Activated CD4-positive, alpha-beta memory T cell treated with anti-CD3 and anti-CD28 coated beads for 36 hours (primary cell): ENCODE measurements around the gene STK40. TPM values are rescaled to one million over a fixed set of nuclear protein-coding genes. Genes with fewer than 3 reads are reported as not detected.

Experiments used
- CTCF ChIA-PET: fragments of 350-600 bp; sonication (Branson Sonifier 250); formaldehyde crosslinking; loops from one replicate; lab custom pipeline; 2021; ENCODE audit warnings: antibody characterized with exemption, inconsistent platforms; lab: Charles Lee
- POLR2A ChIA-PET: fragments of 350-600 bp; sonication (Branson Sonifier 250); formaldehyde crosslinking; loops from one replicate; lab custom pipeline; 2021; ENCODE audit warnings: antibody characterized with exemption; lab: Charles Lee
- DNase-seq: peaks from one replicate; pipeline ENCODE4 v3.0.0-alpha.2; 2020
- H3K27ac Mint-ChIP-seq: one replicate; pipeline ENCODE4 v1.8.0; 2021; ENCODE audit warnings: mixed read lengths
- H3K27me3 Mint-ChIP-seq: one replicate; pipeline ENCODE4 v1.8.0; 2021; ENCODE audit warnings: mixed read lengths
- H3K36me3 Mint-ChIP-seq: one replicate; pipeline ENCODE4 v1.8.0; 2021; ENCODE audit warnings: mixed read lengths
- H3K4me1 Mint-ChIP-seq: one replicate; pipeline ENCODE4 v1.8.0; 2021; ENCODE audit warnings: low read depth, mixed read lengths
- H3K4me3 Mint-ChIP-seq: one replicate; pipeline ENCODE4 v1.8.0; 2021; ENCODE audit warnings: mild to moderate bottlenecking, mixed read lengths
- H3K9me3 Mint-ChIP-seq: one replicate; pipeline ENCODE4 v1.8.0; 2021; ENCODE audit warnings: mixed read lengths
- intact Hi-C: fragments of 100-400 bp; cut with micrococcal nuclease; formaldehyde crosslinking; loops from one replicate; pipeline ENCODE4 v1.15.1; 2023
- total RNA-seq, 2 experiments: library from RNA; stranded (reverse); gene quantifications; one replicate each; pipeline ENCODE4 v1.2.3, GENCODE V29; 2021

STK40 gene, protein sequence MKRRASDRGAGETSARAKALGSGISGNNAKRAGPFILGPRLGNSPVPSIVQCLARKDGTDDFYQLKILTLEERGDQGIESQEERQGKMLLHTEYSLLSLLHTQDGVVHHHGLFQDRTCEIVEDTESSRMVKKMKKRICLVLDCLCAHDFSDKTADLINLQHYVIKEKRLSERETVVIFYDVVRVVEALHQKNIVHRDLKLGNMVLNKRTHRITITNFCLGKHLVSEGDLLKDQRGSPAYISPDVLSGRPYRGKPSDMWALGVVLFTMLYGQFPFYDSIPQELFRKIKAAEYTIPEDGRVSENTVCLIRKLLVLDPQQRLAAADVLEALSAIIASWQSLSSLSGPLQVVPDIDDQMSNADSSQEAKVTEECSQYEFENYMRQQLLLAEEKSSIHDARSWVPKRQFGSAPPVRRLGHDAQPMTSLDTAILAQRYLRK
- total RNA-seq, result 10 to 100 TPM; 57.3 to 57.4 TPM

DNA sequence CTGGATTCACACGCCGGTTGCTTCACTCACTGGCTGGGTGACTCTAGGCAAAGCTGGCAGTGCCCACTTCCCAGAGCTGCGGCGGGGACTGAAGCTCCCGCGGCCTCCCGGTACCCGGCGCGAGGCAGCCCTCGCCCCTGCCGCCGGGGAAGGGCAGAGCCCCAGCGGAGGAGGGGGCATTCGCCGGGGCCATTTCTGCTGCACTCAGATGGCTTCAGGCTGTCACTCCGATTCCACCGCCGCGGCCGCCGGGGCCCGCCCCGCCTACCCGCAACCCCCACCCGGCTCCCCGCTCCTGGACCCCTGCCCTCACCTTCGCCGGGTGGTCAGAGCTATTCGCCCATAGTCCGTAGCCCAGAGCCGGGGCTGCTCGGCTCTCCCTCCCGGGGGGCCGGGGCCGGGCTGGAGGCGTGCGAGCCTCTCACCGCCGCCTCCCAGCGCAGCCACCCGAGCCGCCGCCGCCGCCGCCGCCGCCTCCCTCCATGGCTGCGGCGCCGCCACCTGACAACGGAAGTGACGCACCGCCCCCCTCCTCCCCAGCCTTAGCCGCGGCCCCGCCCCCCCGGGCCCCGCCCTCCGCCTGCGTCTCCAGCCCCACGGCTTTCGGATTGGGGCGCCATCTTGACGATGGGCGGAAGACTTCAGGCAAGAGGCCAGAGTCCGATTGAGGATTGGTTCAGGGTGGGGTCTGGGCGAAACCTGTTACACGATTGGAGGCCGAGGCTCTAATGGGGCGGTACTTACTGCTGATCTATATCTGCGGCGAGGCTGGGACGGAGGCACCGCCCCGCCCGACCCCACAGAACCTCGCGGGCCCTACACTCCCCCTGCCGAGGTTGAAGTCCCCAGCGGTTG, at the start of gene STK40:
TSS of gene STK40 (minus strand) at position 515 of the 855 bp plus-strand sequence. CDS start 24,592 bp downstream, outside the sequence.
- Mint-ChIP-seq H3K9me3 (no peaks in the 10 kb centered on the region), H3K27ac (peak within 1 kb of the TSS; percentile 100), H3K4me1 (peaks cover 56% of the 10 kb centered on the region), H3K36me3 (peaks cover 8% of the 10 kb centered on the region), H3K27me3 (no peaks in the 10 kb centered on the region), H3K4me3 (peak within 1 kb of the TSS; percentile 93)
- CTCF ChIA-PET, result interaction anchor here (0.5 to 6.8 kb wide), 12 partner anchors 9 to 236 kb away, joined by 3 to 66 read pairs (median 4); partner anchors contain the start of gene LSM10
- peak; percentile 99 for DNase-seq
- intact Hi-C loops, result loop anchor here (1.0 to 5.0 kb wide), 9 partner anchors 12 to 1092 kb away; partner anchors contain the start of genes LSM10, THRAP3 and TRAPPC3
- POLR2A ChIA-PET, result interaction anchor here (0.8 to 3.3 kb wide), 21 partner anchors 8 to 236 kb away, joined by 3 to 84 read pairs (median 5); partner anchors contain the start of genes LSM10, OSCP1, SH3D21 and TRAPPC3

DNA sequence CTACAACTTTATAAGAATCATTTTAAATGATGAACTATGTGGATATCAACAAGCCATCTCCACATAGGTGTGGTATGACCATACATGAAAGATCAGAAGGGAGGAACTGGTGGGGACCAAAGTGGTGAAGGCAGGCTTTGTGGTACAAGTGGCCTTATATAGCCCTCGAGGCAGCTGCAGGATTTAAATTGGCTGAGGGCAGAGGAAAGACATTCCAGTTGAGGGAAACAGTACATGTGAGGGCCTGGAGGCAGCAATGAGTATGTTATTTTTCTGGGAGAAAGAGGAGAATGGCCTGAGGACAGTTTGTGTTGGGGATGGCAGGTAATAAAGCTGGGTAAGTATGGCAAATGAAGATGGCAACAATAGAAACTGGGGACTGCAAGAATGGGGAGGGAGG, 47.4 kb upstream of the STK40 start:
- H3K27ac Mint-ChIP-seq, result no peak overlapping the region
- no peaks in the 10 kb centered on the region for H3K27me3 Mint-ChIP-seq
- no peaks in the 10 kb centered on the region for H3K4me1 Mint-ChIP-seq
- ChIA-PET POLR2A (no interaction called here), CTCF (no interaction called here)
- no peaks in the 10 kb centered on the region for H3K9me3 Mint-ChIP-seq
- H3K4me3 Mint-ChIP-seq, result no peak overlapping the region
- H3K36me3 Mint-ChIP-seq, result no peaks in the 10 kb centered on the region
- intact Hi-C loops, result no loop called here
- no peak for DNase-seq

DNA sequence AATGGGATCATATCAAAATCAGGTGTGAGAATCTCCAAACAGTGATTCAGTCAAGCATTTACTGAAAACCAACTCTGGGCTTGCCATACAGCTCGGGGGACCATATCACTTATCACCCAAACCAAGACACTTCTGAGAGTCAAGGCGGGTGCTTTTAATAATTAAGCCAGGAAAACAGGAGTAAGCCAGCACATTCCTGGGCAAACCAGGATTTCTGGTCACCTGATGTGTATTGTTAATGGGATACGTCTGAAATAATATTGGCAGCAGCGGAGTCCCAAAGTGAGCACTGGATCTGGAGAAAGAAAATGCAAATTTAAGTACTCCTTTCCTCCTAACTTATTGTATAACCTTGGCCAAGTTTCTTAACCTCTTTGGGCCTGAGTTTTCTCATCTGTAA, 46.9 kb upstream of the STK40 start:
- Mint-ChIP-seq H3K27me3 (no peaks in the 10 kb centered on the region), H3K4me3 (no peak overlapping the region), H3K9me3 (no peaks in the 10 kb centered on the region), H3K4me1 (no peaks in the 10 kb centered on the region), H3K27ac (no peak overlapping the region), H3K36me3 (no peaks in the 10 kb centered on the region)
- POLR2A ChIA-PET, result no interaction called here
- DNase-seq, result no peak
- CTCF ChIA-PET, result no interaction called here
- intact Hi-C loops, result no loop called here

DNA sequence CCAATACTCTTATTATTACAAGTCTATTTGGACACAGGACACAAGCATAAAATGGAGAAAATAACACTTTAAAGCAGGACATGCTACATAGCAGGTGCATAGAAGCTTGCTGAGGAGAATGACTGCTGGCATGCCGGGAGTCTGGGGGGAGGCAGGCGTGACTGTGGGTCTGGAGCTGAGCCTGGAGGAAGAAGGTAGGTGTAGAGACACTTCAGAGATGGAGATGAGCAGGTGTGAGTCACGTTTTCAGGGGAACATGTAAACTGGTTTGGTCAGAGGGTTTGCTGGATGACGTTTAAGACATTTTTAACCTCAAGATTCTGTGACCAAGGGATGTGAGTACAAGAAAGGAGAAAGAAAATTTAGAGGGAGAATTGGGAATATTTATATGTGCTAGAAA, 40.1 kb upstream of the STK40 start:
- no peaks in the 10 kb centered on the region for H3K27me3 Mint-ChIP-seq
- ChIA-PET CTCF (interaction anchor here (0.7 kb wide), 1 partner anchor 208 kb away, joined by 4 read pairs; no protein-coding TSS in a partner anchor), POLR2A (no interaction called here)
- DNase-seq, result peak; percentile 22
- H3K4me1 Mint-ChIP-seq, result peaks cover 14% of the 10 kb centered on the region
- H3K4me3 Mint-ChIP-seq, result no peak overlapping the region
- H3K36me3 Mint-ChIP-seq, result no peaks in the 10 kb centered on the region
- H3K9me3 Mint-ChIP-seq, result no peaks in the 10 kb centered on the region
- intact Hi-C loops, result no loop called here
- no peak overlapping the region for H3K27ac Mint-ChIP-seq

DNA sequence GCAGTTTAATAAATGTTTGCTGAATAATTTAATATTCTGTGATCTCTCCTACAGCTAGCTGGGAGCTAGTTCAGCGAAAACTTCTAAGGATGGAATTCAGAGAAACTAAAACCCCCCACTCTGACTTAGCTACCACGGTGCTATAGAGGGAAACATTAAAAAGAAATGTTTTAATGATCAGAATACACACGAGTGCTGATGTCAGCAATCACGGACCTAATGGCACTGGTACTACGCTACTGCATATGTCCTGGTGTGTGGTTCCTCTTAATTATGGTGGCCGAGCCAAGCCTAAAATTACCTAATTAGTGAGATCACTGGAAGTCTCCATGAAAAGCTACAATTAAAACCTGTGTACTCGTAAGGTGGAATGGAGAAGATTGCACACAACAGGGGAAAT, 35.9 kb upstream of the STK40 start:
- POLR2A ChIA-PET, result no interaction called here
- Mint-ChIP-seq H3K27ac (peak overlapping the region; percentile 90), H3K27me3 (no peaks in the 10 kb centered on the region), H3K9me3 (no peaks in the 10 kb centered on the region), H3K4me1 (peaks cover 25% of the 10 kb centered on the region), H3K4me3 (no peak overlapping the region), H3K36me3 (no peaks in the 10 kb centered on the region)
- CTCF ChIA-PET, result interaction anchor here (0.7 to 4.2 kb wide), 8 partner anchors 9 to 115 kb away, joined by 3 to 43 read pairs (median 4); partner anchors contain the start of genes LSM10 and SH3D21
- intact Hi-C loops, result loop anchor here (1.0 to 5.0 kb wide), 5 partner anchors 35 to 324 kb away; partner anchors contain the start of genes SH3D21 and TRAPPC3
- DNase-seq, result no peak

DNA sequence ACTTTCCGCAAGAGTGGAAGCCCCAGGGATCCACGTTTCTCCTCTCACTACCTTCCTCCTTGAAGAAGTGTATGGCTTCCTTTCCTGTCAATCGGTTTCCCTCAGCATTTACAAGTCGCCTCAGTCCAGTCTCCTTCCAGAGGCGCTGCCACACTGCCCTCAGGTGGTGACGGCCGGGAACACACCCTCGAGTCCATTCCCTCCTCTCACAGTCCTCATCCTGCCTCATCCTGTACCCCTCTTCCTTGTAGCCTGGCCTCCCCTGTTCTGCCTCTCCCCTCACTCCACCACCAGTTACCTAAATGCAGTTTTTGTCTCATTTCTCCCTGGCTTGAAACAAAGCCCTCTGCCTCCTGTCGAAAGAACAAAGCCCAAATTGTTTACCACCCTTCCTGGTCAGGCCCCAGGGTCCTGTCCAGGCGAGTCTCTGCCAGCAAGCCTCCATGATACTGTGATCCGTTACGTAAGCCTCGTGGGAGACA, 35.2 kb upstream of the STK40 start:
- ChIA-PET CTCF (interaction anchor here (0.8 to 5.0 kb wide), 10 partner anchors 20 to 114 kb away, joined by 3 to 56 read pairs (median 4); partner anchors contain the start of genes EVA1B, LSM10 and SH3D21), POLR2A (interaction anchor here (1.2 kb wide), 1 partner anchor 23 kb away, joined by 4 read pairs; the partner anchor contains the start of gene LSM10)
- H3K27ac Mint-ChIP-seq, result peak overlapping the region; percentile 90
- H3K9me3 Mint-ChIP-seq, result no peaks in the 10 kb centered on the region
- no peaks in the 10 kb centered on the region for H3K36me3 Mint-ChIP-seq
- peak; percentile 96 for DNase-seq
- H3K27me3 Mint-ChIP-seq, result no peaks in the 10 kb centered on the region
- peaks cover 20% of the 10 kb centered on the region for H3K4me1 Mint-ChIP-seq
- intact Hi-C loops, result loop anchor here (1.0 to 5.0 kb wide), 6 partner anchors 35 to 324 kb away; partner anchors contain the start of genes SH3D21 and TRAPPC3
- no peak overlapping the region for H3K4me3 Mint-ChIP-seq

DNA sequence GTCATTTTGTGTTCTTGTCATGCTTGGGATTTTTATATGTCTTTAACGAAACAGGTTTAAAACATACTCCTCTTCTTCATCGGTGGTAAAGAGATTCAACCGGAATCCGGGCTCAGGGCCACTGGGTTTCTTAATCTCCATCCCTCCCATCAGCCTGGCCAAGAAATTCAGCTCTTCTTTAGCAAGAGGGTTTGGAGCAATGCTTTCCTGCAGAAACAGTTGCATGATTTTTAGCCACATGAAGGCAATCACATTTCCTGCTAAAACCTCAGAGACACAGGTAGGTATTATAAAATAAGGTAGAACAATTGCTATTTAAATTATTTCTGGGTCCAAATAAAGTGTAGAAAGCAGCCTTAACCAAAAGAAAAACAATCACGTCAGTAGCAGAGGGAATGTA, 34.7 kb upstream of the STK40 start:
- H3K27me3 Mint-ChIP-seq, result no peaks in the 10 kb centered on the region
- peak overlapping the region; percentile 90 for H3K27ac Mint-ChIP-seq
- ChIA-PET POLR2A (interaction anchor here (1.2 kb wide), 1 partner anchor 23 kb away, joined by 4 read pairs; the partner anchor contains the start of gene LSM10), CTCF (interaction anchor here (0.6 to 5.0 kb wide), 14 partner anchors 20 to 321 kb away, joined by 3 to 56 read pairs (median 4); partner anchors contain the start of genes EVA1B, SH3D21 and TRAPPC3)
- H3K9me3 Mint-ChIP-seq, result no peaks in the 10 kb centered on the region
- no peak overlapping the region for H3K4me3 Mint-ChIP-seq
- H3K36me3 Mint-ChIP-seq, result no peaks in the 10 kb centered on the region
- peaks cover 17% of the 10 kb centered on the region for H3K4me1 Mint-ChIP-seq
- intact Hi-C loops, result loop anchor here (1.0 to 5.0 kb wide), 5 partner anchors 70 to 323 kb away; partner anchors contain the start of genes SH3D21 and TRAPPC3
- no peak for DNase-seq

DNA sequence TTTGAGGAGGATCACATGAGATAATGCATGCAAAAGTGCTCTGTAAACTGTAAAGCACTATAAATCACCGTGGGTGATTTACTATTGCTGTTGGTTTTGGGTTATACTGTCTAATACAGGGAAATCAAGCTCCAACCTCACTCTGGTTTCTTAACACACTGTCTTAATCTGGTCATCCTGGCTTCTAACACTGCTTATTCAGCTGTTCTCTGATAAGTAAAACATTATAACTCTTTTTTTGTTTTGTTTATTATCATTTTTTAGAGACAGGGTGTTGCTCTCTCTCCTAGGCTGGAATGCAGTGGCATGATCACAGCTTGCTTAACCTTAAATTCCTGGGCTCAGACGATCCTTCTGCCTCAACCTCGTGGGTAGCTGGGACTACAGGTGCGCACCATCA, 33.8 kb upstream of the STK40 start:
- ChIA-PET CTCF (interaction anchor here (0.6 to 5.0 kb wide), 9 partner anchors 20 to 330 kb away, joined by 3 to 56 read pairs (median 4); partner anchors contain the start of genes SH3D21 and TRAPPC3), POLR2A (interaction anchor here (1.0 to 1.2 kb wide), 2 partner anchors 22 to 260 kb away, joined by 3 to 4 read pairs; partner anchors contain the start of gene LSM10)
- Mint-ChIP-seq H3K4me1 (peaks cover 17% of the 10 kb centered on the region), H3K36me3 (no peaks in the 10 kb centered on the region), H3K9me3 (no peaks in the 10 kb centered on the region), H3K4me3 (no peak overlapping the region), H3K27ac (no peak overlapping the region), H3K27me3 (no peaks in the 10 kb centered on the region)
- intact Hi-C loops, result no loop called here
- DNase-seq, result no peak

DNA sequence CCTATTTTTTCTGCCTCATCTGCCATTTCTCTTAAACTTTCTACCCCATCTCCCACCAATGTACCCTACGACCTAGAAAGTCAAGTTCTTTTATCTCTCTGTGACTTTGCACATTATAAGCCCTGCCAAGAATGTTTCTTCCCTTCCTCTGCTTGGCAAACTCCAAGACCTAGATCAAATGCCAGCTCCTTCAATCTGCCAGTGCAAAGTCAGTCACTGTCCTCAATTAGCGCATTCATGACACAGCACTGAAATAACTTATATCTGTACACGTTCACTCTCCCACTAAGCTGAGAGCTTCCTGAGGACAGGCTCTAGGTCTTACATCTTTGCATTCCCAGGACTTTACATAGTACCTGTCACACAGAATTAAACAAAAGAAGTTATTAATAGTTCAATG, 33.4 kb upstream of the STK40 start:
- H3K27ac Mint-ChIP-seq, result no peak overlapping the region
- ChIA-PET CTCF (interaction anchor here (0.6 to 5.0 kb wide), 7 partner anchors 20 to 330 kb away, joined by 3 to 56 read pairs (median 4); partner anchors contain the start of gene TRAPPC3), POLR2A (interaction anchor here (0.6 to 1.0 kb wide), 3 partner anchors 47 to 300 kb away, joined by 3 to 4 read pairs (median 3); no protein-coding TSS in a partner anchor)
- H3K9me3 Mint-ChIP-seq, result no peaks in the 10 kb centered on the region
- DNase-seq, result no peak
- H3K4me3 Mint-ChIP-seq, result no peak overlapping the region
- no peaks in the 10 kb centered on the region for H3K36me3 Mint-ChIP-seq
- peaks cover 17% of the 10 kb centered on the region for H3K4me1 Mint-ChIP-seq
- H3K27me3 Mint-ChIP-seq, result no peaks in the 10 kb centered on the region
- intact Hi-C loops, result no loop called here

DNA sequence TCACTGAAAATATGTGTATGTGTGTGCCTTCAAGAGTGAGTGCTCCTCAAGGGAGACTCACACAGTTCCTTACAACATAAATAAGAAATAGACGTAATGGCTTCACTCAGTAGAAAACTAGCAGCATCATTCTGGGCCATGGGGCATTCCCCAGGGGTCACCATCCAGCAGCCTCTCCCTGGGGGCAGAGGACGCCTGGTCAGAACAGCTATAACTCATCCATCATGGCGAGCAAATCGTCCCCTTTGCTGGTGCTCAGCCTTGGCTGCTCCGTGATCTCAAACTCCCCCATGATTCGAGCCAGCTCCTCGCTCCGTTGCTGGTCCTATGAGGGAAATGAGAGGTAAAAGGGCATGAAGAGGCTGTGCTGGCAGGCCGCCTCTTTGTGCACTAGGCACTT, 32.2 kb upstream of the STK40 start:
- no peak overlapping the region for H3K4me3 Mint-ChIP-seq
- peaks cover 17% of the 10 kb centered on the region for H3K4me1 Mint-ChIP-seq
- intact Hi-C loops, result no loop called here
- ChIA-PET CTCF (interaction anchor here (1.0 to 5.0 kb wide), 3 partner anchors 68 to 132 kb away, joined by 3 to 56 read pairs (median 4); no protein-coding TSS in a partner anchor), POLR2A (no interaction called here)
- no peaks in the 10 kb centered on the region for H3K9me3 Mint-ChIP-seq
- H3K36me3 Mint-ChIP-seq, result no peaks in the 10 kb centered on the region
- no peak for DNase-seq
- H3K27ac Mint-ChIP-seq, result no peak overlapping the region
- H3K27me3 Mint-ChIP-seq, result no peaks in the 10 kb centered on the region
